Stomach (tissue), 4 donors: ENCODE data around the gene LINC01488.

Source experiments
- CTCF ChIP-seq, 7 experiments: fragments of 450-650 bp in 4 of 7; fragments of 200-600 bp in 3 of 7; sonication (generic) in 3 of 7; IDR thresholded peaks; one replicate each; pipeline ENCODE4 v1.5.1; 2016 to 2019; ENCODE audit warnings: antibody characterized with exemption in 7 of 7, control low read depth in 2 of 7, mild to moderate bottlenecking in 1 of 7
- POLR2A ChIP-seq, 4 donors: fragments of 450-650 bp; IDR thresholded peaks; one replicate each; pipeline ENCODE4 v1.6.1; 2016; ENCODE audit warnings: antibody characterized with exemption in 4 of 4, control low read depth in 2 of 4, mild to moderate bottlenecking in 1 of 4, moderate library complexity in 1 of 4
- POLR2AphosphoS5 ChIP-seq, 3 donors: sonication (generic); formaldehyde crosslinking; IDR thresholded peaks; one replicate each; pipeline ENCODE4 v1.6.1; 2016; ENCODE audit warnings: antibody characterized with exemption in 3 of 3

- TF ChIP-seq CTCF (IDR thresholded peaks at IDR 0.05) (no peak), POLR2A (IDR thresholded peaks at IDR 0.05) (no peak), POLR2AphosphoS5 (IDR thresholded peaks at IDR 0.05) (peak in 1 of 3 donors; percentile 30)
Observed at GRCh38 chr11:69460540-69461257, 20.8 kb upstream of the LINC01488 start.
